ENCODE measurements around the gene GOLGB1. TPM values are rescaled to one million over a fixed set of nuclear protein-coding genes. Genes with fewer than 3 reads are reported as not detected.

Gene GOLGB1
- total and polyA plus RNA-seq, 2 experiments from 2014 or later = 32.6 to 54.3 TPM

- in situ Hi-C loops (cut with MboI) = no loop called here
- H3F3A ChIP-seq (ENCODE audit: insufficient read depth) = no peaks in the 10 kb centered on the region
- no peaks in the 10 kb centered on the region for H3K27me3 ChIP-seq (replicated peaks; ENCODE audit: insufficient read depth)
- H3K27ac ChIP-seq = no peak overlapping the region
- H3K4me2 ChIP-seq (ENCODE audit: unreplicated experiment) = no peak overlapping the region
- H3K9me2 ChIP-seq (ENCODE audit: insufficient read depth) = no peaks in the 10 kb centered on the region
- no peak for DNase-seq
- no peak overlapping the region for H3K4me3 ChIP-seq
- H2AFZ ChIP-seq = no peak overlapping the region
- no peaks in the 10 kb centered on the region for H3K9me3 ChIP-seq (ENCODE audit: low read depth)
- no peak overlapping the region for H3K9ac ChIP-seq
- H3K79me2 ChIP-seq (ENCODE audit: insufficient read depth) = peaks cover 23% of the 10 kb centered on the region
- H3K36me3 ChIP-seq (ENCODE audit: low read depth) = peaks cover 92% of the 10 kb centered on the region
- H4K20me1 ChIP-seq (ENCODE audit: insufficient read depth) = no peaks in the 10 kb centered on the region
- no peak for TF ChIP-seq EZH2 (IDR thresholded peaks at IDR 0.05; ENCODE audit: insufficient read depth, poor library complexity, severe bottlenecking)
- TF ChIP-seq EZH2phosphoT487 (IDR thresholded peaks at IDR 0.05; ENCODE audit: insufficient read depth, low read depth) = no peak
- no peaks in the 10 kb centered on the region for H3K4me1 ChIP-seq (ENCODE audit: insufficient read depth)
Observed at GRCh38 chr3:121720163-121720562, 29.4 kb downstream of the GOLGB1 start.

DNA sequence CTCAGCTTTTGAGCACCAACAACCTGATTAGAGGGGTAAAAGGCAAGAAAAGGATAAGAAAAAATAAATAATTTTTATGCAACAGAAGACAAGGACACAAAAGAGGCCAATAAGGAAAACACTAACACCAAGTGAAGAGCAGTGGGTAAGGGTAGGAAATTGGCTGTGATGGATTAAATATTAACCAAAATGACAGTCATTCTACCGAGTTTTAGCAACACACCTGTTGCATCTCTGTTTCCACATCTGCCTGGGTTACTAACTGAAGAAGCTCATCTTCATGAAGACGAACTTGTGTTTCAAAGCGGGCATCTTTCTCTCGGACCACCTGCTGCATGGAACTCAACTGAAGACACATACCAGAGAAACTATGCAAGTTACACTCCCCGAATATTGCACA, 30.1 kb downstream of the GOLGB1 start:
- H4K20me1 ChIP-seq (ENCODE audit: insufficient read depth) = no peaks in the 10 kb centered on the region
- H3K4me1 ChIP-seq (ENCODE audit: insufficient read depth) = no peaks in the 10 kb centered on the region
- TF ChIP-seq EZH2phosphoT487 (IDR thresholded peaks at IDR 0.05; ENCODE audit: insufficient read depth, low read depth) (no peak), EZH2 (IDR thresholded peaks at IDR 0.05; ENCODE audit: insufficient read depth, poor library complexity, severe bottlenecking) (no peak)
- H3K27ac ChIP-seq = no peak overlapping the region
- H3K9ac ChIP-seq = no peak overlapping the region
- no peaks in the 10 kb centered on the region for H3F3A ChIP-seq (ENCODE audit: insufficient read depth)
- H3K4me3 ChIP-seq = no peak overlapping the region
- H2AFZ ChIP-seq = no peak overlapping the region
- DNase-seq = no peak
- in situ Hi-C loops (cut with MboI) = no loop called here
- 87% methylated on average over 5 of the region's 5 CpGs for WGBS, 2 experiments (ENCODE audit: low coverage in 1 of 2, low lambda C conversion rate in 2 of 2, missing lambda C conversion rate in 2 of 2)
- no peaks in the 10 kb centered on the region for H3K27me3 ChIP-seq (replicated peaks; ENCODE audit: insufficient read depth)
- peaks cover 20% of the 10 kb centered on the region for H3K79me2 ChIP-seq (ENCODE audit: insufficient read depth)
- no peaks in the 10 kb centered on the region for H3K9me3 ChIP-seq (ENCODE audit: low read depth)
- no peaks in the 10 kb centered on the region for H3K9me2 ChIP-seq (ENCODE audit: insufficient read depth)
- H3K4me2 ChIP-seq (ENCODE audit: unreplicated experiment) = no peak overlapping the region
- peaks cover 90% of the 10 kb centered on the region for H3K36me3 ChIP-seq (ENCODE audit: low read depth)

DNA sequence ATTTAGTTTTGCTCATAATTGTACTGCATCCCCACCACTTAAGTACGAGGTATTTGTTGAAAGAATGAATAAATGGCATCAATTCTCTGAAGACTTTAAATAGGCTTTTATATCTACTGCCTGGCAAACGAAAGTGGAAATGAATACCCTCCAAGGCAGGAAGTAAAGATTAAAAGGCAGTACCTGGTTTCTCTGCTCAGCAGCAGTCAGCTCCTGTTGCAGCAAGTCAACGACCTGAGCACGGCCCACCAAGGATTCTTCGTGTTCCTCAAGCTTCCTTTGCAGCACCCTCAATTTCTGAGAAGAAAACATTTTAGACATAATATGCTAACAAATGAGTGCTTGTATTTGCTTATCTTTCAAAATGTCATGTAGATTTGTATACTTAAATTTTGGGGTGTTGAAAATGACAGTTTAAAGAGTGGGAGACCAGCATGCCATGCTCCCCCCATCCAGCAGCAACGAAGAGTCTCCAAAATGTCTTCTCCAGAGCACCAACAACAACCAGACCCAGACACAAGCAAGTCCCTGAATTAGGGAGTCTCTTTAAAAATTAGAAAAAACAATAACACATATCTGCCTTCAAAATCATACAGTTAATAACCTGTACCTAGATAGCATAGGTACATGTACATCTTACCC, 31.2 kb downstream of the GOLGB1 start:
- Histone ChIP-seq H3K9ac (no peak overlapping the region), H3K4me1 (ENCODE audit: insufficient read depth) (no peaks in the 10 kb centered on the region), H3K36me3 (ENCODE audit: low read depth) (peaks cover 89% of the 10 kb centered on the region), H3K4me3 (no peak overlapping the region), H3K9me3 (ENCODE audit: low read depth) (no peaks in the 10 kb centered on the region), H2AFZ (no peak overlapping the region), H4K20me1 (ENCODE audit: insufficient read depth) (no peaks in the 10 kb centered on the region), H3K4me2 (ENCODE audit: unreplicated experiment) (no peak overlapping the region), H3K79me2 (ENCODE audit: insufficient read depth) (0 out of 2 replicates have a peak, but pooled peaks cover 9% of the 10 kb centered on the region), H3K27ac (no peak overlapping the region), H3K27me3 (replicated peaks; ENCODE audit: insufficient read depth) (no peaks in the 10 kb centered on the region), H3K9me2 (ENCODE audit: insufficient read depth) (no peaks in the 10 kb centered on the region), H3F3A (ENCODE audit: insufficient read depth) (peaks cover 6% of the 10 kb centered on the region; the same call in 1 of the 2 replicates)
- 95 to 99% methylated on average over 6 of the region's 6 CpGs for WGBS, 2 experiments (ENCODE audit: low coverage in 1 of 2, low lambda C conversion rate in 2 of 2, missing lambda C conversion rate in 2 of 2)
- no peak for TF ChIP-seq EZH2 (IDR thresholded peaks at IDR 0.05; ENCODE audit: insufficient read depth, poor library complexity, severe bottlenecking)
- no peak for TF ChIP-seq EZH2phosphoT487 (IDR thresholded peaks at IDR 0.05; ENCODE audit: insufficient read depth, low read depth)
- in situ Hi-C loops (cut with MboI) = no loop called here
- no peak for DNase-seq

- no peak overlapping the region for H2AFZ ChIP-seq
- H3F3A ChIP-seq (ENCODE audit: insufficient read depth) = peaks cover 12% of the 10 kb centered on the region
- in situ Hi-C loops (cut with MboI) = no loop called here
- H3K9me3 ChIP-seq (ENCODE audit: low read depth) = no peaks in the 10 kb centered on the region
- H3K4me1 ChIP-seq (ENCODE audit: insufficient read depth) = no peaks in the 10 kb centered on the region
- DNase-seq = no peak
- WGBS, 2 experiments (ENCODE audit: low coverage in 1 of 2, low lambda C conversion rate in 2 of 2, missing lambda C conversion rate in 2 of 2) = 89 to 100% methylated on average over 1 of the region's 1 CpG
- no peaks in the 10 kb centered on the region for H4K20me1 ChIP-seq (ENCODE audit: insufficient read depth)
- no peaks in the 10 kb centered on the region for H3K9me2 ChIP-seq (ENCODE audit: insufficient read depth)
- no peak overlapping the region for H3K9ac ChIP-seq
- no peak overlapping the region for H3K4me2 ChIP-seq (ENCODE audit: unreplicated experiment)
- TF ChIP-seq EZH2 (IDR thresholded peaks at IDR 0.05; ENCODE audit: insufficient read depth, poor library complexity, severe bottlenecking) (no peak), EZH2phosphoT487 (IDR thresholded peaks at IDR 0.05; ENCODE audit: insufficient read depth, low read depth) (no peak)
- peaks cover 42% of the 10 kb centered on the region for H3K36me3 ChIP-seq (ENCODE audit: low read depth)
- H3K79me2 ChIP-seq (ENCODE audit: insufficient read depth) = peaks cover 39% of the 10 kb centered on the region
- H3K27me3 ChIP-seq (replicated peaks; ENCODE audit: insufficient read depth) = no peaks in the 10 kb centered on the region
- no peak overlapping the region for H3K27ac ChIP-seq
- H3K4me3 ChIP-seq = no peak overlapping the region
Observed at GRCh38 chr3:121710347-121710746, 39.2 kb downstream of the GOLGB1 start.
